Bronchial epithelial cell (primary cell): ENCODE results near the gene VARS1. TPM values are rescaled to one million over a fixed set of nuclear protein-coding genes. Genes with fewer than 3 reads are reported as not detected.
A peak's percentile ranks its signal among the peaks of the same experiment; 100 is the strongest.

Experiments used
- DNase-seq: peaks from one replicate; pipeline ENCODE4 v3.0.0-alpha.2; 2010; ENCODE audit warnings: low read depth
- FAIRE-seq: peaks from 2 replicates; lab custom pipeline; 2011; peaks lifted over from hg19 to GRCh38; lab: Jason Lieb, UNC
- H3K27me3 ChIP-seq: 2 replicates; pipeline ENCODE4 v1.5.1; 2011; ENCODE audit warnings: low read length; ENCODE audit not compliant: control insufficient read depth, insufficient read depth
- H3K36me3 ChIP-seq: 2 replicates; pipeline ENCODE4 v1.5.1; 2011; ENCODE audit warnings: low read length; ENCODE audit not compliant: control insufficient read depth, insufficient read depth
- H3K4me3 ChIP-seq: 2 replicates; pipeline ENCODE4 v1.5.1; 2011; ENCODE audit warnings: mild to moderate bottlenecking, low read depth, low read length, control low read depth
- CTCF ChIP-seq: IDR thresholded peaks from 2 replicates; pipeline ENCODE4 v1.5.1; 2011; ENCODE audit warnings: mild to moderate bottlenecking, moderate library complexity, low read length, control low read depth, inconsistent platforms; ENCODE audit not compliant: insufficient read depth, severe bottlenecking
- total RNA-seq: library from RNA; depleted of rRNA; stranded (reverse); fragments of >200 nt; gene quantifications from 2 replicates; pipeline ENCODE4 v1.2.1, GENCODE V29; 2014

Gene VARS1
- total RNA-seq, 1 donor from 2014 or later: 53.2 TPM

GRCh38 chr6:31778999-31779885 is 16.3 kb downstream of the VARS1 start:
- no peak for TF ChIP-seq CTCF
- no peaks in the 10 kb centered on the region for H3K27me3 ChIP-seq
- FAIRE-seq (no peak), DNase-seq (no peak)
- no peak overlapping the region for H3K4me3 ChIP-seq
- H3K36me3 ChIP-seq: peaks cover 35% of the 10 kb centered on the region

DNA sequence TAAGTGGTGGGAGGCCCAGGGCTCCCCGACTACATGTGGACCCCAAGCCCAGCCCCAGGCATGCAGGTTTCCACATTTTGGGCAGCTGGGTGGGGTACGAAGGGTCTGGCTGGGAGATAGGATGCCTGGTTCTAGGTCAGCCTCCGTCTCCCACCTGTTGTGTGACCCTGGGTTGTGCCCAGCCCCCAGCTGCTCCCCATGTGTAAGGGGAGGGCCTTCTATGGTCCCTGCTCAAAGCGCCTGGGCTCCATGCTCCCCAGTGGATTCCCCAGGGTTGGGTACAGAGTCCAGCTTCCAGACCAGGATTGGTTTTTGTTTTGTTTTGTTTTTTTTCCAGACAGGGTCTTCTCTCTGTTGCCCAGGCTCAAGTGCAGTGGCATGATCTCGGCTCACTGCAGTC is 17.4 kb downstream of the VARS1 start:
- DNase-seq (no peak), FAIRE-seq (no peak)
- no peak for TF ChIP-seq CTCF
- Histone ChIP-seq H3K27me3 (no peaks in the 10 kb centered on the region), H3K36me3 (peaks cover 31% of the 10 kb centered on the region), H3K4me3 (no peak overlapping the region)

- no peak for FAIRE-seq
- no peak for TF ChIP-seq CTCF
Measured at GRCh38 chr6:31777667-31778050, 17.9 kb downstream of the VARS1 start.

GRCh38 chr6:31776989-31777666 is 18.4 kb downstream of the VARS1 start, which contains the start of gene VWA7:
VWA7 (minus strand) TSS chr6:31777328; CDS start chr6:31776779, 549 bp downstream.
- DNase-seq (peak; percentile 90), FAIRE-seq (no peak)
- Histone ChIP-seq H3K36me3 (peaks cover 23% of the 10 kb centered on the region), H3K4me3 (peak within 1 kb of the TSS; percentile 19), H3K27me3 (no peaks in the 10 kb centered on the region)
- TF ChIP-seq CTCF: no peak

More at GRCh38 chr6:31777667-31778050, 17.9 kb downstream of the VARS1 start:
- Histone ChIP-seq H3K36me3 (peaks cover 27% of the 10 kb centered on the region), H3K4me3 (no peak overlapping the region), H3K27me3 (no peaks in the 10 kb centered on the region)
- DNase-seq: no peak

DNA sequence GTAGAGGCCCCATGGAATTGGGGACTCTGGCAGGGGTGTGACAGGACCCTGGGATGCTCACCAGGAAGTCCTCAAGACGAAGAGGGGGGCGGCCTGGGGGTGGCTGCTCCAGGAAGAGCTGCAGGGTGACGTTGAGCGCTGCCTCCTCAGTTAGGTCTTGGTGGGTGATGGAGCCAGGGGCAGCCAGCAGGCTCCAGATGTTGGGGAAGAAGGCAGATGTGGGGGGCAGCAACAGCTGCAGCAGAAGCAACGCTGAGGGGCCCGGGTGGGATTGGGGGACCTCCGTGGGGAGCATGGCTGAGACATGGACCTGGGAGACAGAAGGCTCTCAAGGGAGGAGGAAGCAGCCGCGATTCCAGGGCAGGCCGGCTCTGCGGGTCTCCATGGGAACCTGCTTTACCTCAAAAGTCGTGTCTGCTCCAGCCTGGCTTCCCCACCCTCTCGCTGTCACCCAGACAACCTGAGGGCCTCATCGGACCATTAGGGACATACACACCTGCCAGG is 19.0 kb downstream of the VARS1 start:
- no peak for FAIRE-seq
- no peaks in the 10 kb centered on the region for H3K27me3 ChIP-seq
- no peak for DNase-seq
- peaks cover 19% of the 10 kb centered on the region for H3K36me3 ChIP-seq
- peak overlapping the region; percentile 19 for H3K4me3 ChIP-seq
- no peak for TF ChIP-seq CTCF
